ENCODE measurements around the gene TMEM144.

TMEM144 gene

GRCh38 chr4:158209825-158210807 lies at the start of gene TMEM144:
Gene TMEM144 (plus strand): TSS chr4:158210486. CDS start chr4:158212668, 2,182 bp downstream.
- peak; percentile 52 to 64 for DNase-seq

- DNase-seq: no peak
These were observed 48.5 kb upstream of the TMEM144 start for GRCh38 chr4:158161551-158162354.

- DNase-seq: no peak
These were observed 47.7 kb upstream of the TMEM144 start for GRCh38 chr4:158162631-158163030.

GRCh38 chr4:158163941-158164767 lies 46.1 kb upstream of the TMEM144 start:
- DNase-seq: no peak

GRCh38 chr4:158164768-158165213 lies 45.5 kb upstream of the TMEM144 start:
- DNase-seq: no peak

- no peak for DNase-seq
These were observed 43.6 kb upstream of the TMEM144 start for GRCh38 chr4:158166701-158167100.

GRCh38 chr4:158168606-158169005 lies 41.7 kb upstream of the TMEM144 start:
- no peak for DNase-seq

- no peak for DNase-seq
These were observed 40.8 kb upstream of the TMEM144 start for GRCh38 chr4:158169506-158169905.

GRCh38 chr4:158169931-158170690 lies 40.2 kb upstream of the TMEM144 start:
- no peak for DNase-seq

GRCh38 chr4:158170691-158171561 lies 39.4 kb upstream of the TMEM144 start:
- DNase-seq: peak; percentile 29 to 47

- no peak for DNase-seq
These were observed 37.7 kb upstream of the TMEM144 start, which contains the start of gene GASK1B for GRCh38 chr4:158172261-158173258. Gene GASK1B (minus strand): TSS chr4:158173025. CDS start chr4:158171375, 1,650 bp downstream.

- DNase-seq: no peak
These were observed 34.2 kb upstream of the TMEM144 start for GRCh38 chr4:158176108-158176507.

GRCh38 chr4:158176776-158177175 lies 33.5 kb upstream of the TMEM144 start:
- no peak for DNase-seq

GRCh38 chr4:158179465-158179864 lies 30.8 kb upstream of the TMEM144 start:
- no peak for DNase-seq

GRCh38 chr4:158181906-158182305 lies 28.4 kb upstream of the TMEM144 start:
- DNase-seq: no peak

GRCh38 chr4:158182736-158183135 lies 27.6 kb upstream of the TMEM144 start:
- no peak for DNase-seq

GRCh38 chr4:158186815-158187214 lies 23.5 kb upstream of the TMEM144 start:
- no peak for DNase-seq

GRCh38 chr4:158189422-158189821 lies 20.9 kb upstream of the TMEM144 start:
- DNase-seq: no peak

GRCh38 chr4:158190718-158191117 lies 19.6 kb upstream of the TMEM144 start:
- no peak for DNase-seq

Measured in activated CD4-positive, alpha-beta T cell treated with anti-CD3 and anti-CD28 coated beads, Interleukin-2, amount 50 U/mL, for 48 hours (primary cell).